ENCODE measurements around the gene ACSS1.

ACSS1 gene

DNA sequence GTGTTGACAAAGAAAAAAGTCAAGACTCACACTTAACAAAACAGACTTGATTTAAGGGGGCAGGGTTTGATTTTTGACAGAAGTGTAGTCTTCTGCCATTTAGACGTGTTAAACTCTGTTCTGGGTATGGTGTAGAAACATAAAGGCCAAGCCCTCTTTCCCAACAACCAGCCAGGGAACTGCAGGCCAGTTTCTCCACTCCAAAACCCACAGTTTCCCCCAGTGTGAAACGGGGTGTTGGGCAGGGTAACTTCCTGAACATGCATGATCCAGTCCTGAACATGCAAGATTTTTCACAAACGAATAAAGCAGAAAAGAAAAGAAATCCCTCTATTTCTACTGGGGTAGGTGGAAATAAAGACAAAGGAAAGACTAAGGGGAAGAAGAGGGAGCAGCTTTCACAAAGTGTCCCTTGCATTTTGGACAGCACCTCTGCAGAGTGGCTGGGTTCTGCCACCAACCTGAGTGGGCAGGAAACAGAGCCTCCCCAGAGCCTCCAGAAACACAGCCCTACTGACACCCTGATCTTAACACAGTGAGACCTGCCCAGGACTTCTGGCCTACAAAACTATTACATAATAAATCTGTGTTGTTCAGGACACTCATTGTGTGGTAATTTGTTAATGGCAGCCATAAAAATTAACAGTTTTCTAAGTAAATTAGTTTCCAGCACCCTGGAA is 72.8 kb downstream of the ACSS1 start:
- POLR2A ChIA-PET: interaction anchor here (0.6 kb wide), 1 partner anchor 433 kb away, joined by 3 read pairs; no protein-coding TSS in a partner anchor
- no peak for DNase-seq (ENCODE audit: extremely low spot score)
- CTCF ChIA-PET: no interaction called here
- TF ChIP-seq SP1 (IDR thresholded peaks at IDR 0.05): no peak
- TF ChIP-seq ZNF384 (IDR thresholded peaks at IDR 0.05): no peak
- TF ChIP-seq FOXA1 (IDR thresholded peaks at IDR 0.05): no peak
- TF ChIP-seq FOXK2 (IDR thresholded peaks at IDR 0.05): no peak
- no peak for TF ChIP-seq SUZ12 (IDR thresholded peaks at IDR 0.05)
- TF ChIP-seq HDGF (IDR thresholded peaks at IDR 0.05; ENCODE audit: borderline replicate concordance): no peak
- TF ChIP-seq TARDBP (IDR thresholded peaks at IDR 0.05): no peak
- no peak for TF ChIP-seq ARNT (IDR thresholded peaks at IDR 0.05)
- TF ChIP-seq LEF1 (IDR thresholded peaks at IDR 0.05; ENCODE audit: borderline replicate concordance): no peak
- TF ChIP-seq, protein P1, sequence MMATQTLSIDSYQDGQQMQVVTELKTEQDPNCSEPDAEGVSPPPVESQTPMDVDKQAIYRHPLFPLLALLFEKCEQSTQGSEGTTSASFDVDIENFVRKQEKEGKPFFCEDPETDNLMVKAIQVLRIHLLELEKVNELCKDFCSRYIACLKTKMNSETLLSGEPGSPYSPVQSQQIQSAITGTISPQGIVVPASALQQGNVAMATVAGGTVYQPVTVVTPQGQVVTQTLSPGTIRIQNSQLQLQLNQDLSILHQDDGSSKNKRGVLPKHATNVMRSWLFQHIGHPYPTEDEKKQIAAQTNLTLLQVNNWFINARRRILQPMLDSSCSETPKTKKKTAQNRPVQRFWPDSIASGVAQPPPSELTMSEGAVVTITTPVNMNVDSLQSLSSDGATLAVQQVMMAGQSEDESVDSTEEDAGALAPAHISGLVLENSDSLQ (IDR thresholded peaks at IDR 0.05): no peak
- TF ChIP-seq FOXM1 (IDR thresholded peaks at IDR 0.05; ENCODE audit: borderline replicate concordance): no peak
- no peak for TF ChIP-seq CTBP1 (IDR thresholded peaks at IDR 0.05; ENCODE audit: borderline replicate concordance)
- TF ChIP-seq NFRKB (IDR thresholded peaks at IDR 0.05): no peak

DNA sequence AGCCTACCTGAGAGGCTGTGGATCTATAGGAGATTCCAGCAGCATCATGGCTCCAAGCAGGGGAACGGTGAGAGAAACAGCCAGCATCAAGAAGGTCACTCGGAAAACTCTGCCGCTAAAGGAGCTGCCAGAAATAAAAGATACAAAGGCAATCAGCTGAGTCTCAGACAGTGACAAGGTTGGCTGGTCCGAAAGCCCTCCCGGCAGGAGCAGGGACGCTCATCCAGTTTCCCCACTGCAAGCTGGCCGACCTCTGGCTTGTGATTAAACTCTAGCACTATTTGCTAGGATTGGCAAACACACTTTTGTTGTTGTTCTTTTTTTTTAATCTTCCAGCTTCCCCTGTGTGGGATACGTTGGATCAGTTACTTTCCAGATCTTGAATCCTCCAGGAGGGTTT is 74.0 kb downstream of the ACSS1 start:
- no peak for TF ChIP-seq TARDBP (IDR thresholded peaks at IDR 0.05)
- no peak for TF ChIP-seq FOXA1 (IDR thresholded peaks at IDR 0.05)
- TF ChIP-seq SUZ12 (IDR thresholded peaks at IDR 0.05): no peak
- TF ChIP-seq CTBP1 (IDR thresholded peaks at IDR 0.05; ENCODE audit: borderline replicate concordance): no peak
- TF ChIP-seq L3MBTL2 (conservative IDR thresholded peaks at IDR 0.05): no peak
- TF ChIP-seq NFRKB (IDR thresholded peaks at IDR 0.05): no peak
- no peak for TF ChIP-seq FOXM1 (IDR thresholded peaks at IDR 0.05; ENCODE audit: borderline replicate concordance)
- TF ChIP-seq BHLHE40 (IDR thresholded peaks at IDR 0.05; ENCODE audit: borderline replicate concordance): no peak
- TF ChIP-seq, protein P1 (IDR thresholded peaks at IDR 0.05): no peak
- no peak for TF ChIP-seq SP1 (IDR thresholded peaks at IDR 0.05)
- no peak for TF ChIP-seq LEF1 (IDR thresholded peaks at IDR 0.05; ENCODE audit: borderline replicate concordance)
- no peak for TF ChIP-seq FOXK2 (IDR thresholded peaks at IDR 0.05)
- TF ChIP-seq ZNF384 (IDR thresholded peaks at IDR 0.05): no peak
- no peak for TF ChIP-seq HDGF (IDR thresholded peaks at IDR 0.05; ENCODE audit: borderline replicate concordance)
- no peak for TF ChIP-seq ELF4 (IDR thresholded peaks at IDR 0.05)
- DNase-seq (ENCODE audit: extremely low spot score): no peak
- ChIA-PET CTCF (no interaction called here), POLR2A (no interaction called here)

DNA sequence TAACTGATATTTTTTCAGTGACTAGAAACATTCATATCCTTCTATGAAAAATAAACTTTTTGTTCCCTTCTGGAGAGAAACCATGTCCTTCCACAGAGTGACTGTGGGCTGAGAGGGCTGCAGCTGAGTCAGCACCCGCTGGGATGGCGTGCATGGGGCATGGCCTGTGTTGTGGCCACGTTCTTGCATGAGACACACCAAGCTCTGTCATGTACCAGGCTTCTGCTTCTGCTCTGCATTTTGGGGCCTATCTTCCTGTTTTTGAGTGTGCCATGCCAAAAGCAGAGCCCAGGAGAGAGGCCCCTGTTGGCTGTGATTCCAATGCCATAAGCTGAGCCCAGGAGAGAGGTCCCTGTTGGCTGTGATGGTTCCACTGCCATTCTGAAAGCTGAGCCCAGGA is 76.1 kb downstream of the ACSS1 start:
- ChIA-PET POLR2A (no interaction called here), CTCF (no interaction called here)
- no peak for TF ChIP-seq FOXK2 (IDR thresholded peaks at IDR 0.05)
- no peak for TF ChIP-seq ELF4 (IDR thresholded peaks at IDR 0.05)
- no peak for TF ChIP-seq L3MBTL2 (conservative IDR thresholded peaks at IDR 0.05)
- TF ChIP-seq FOXM1 (IDR thresholded peaks at IDR 0.05; ENCODE audit: borderline replicate concordance): no peak
- no peak for TF ChIP-seq FOXA1 (IDR thresholded peaks at IDR 0.05)
- TF ChIP-seq ARNT (IDR thresholded peaks at IDR 0.05): no peak
- no peak for TF ChIP-seq LEF1 (IDR thresholded peaks at IDR 0.05; ENCODE audit: borderline replicate concordance)
- no peak for TF ChIP-seq NFRKB (IDR thresholded peaks at IDR 0.05)
- no peak for DNase-seq (ENCODE audit: extremely low spot score)

DNA sequence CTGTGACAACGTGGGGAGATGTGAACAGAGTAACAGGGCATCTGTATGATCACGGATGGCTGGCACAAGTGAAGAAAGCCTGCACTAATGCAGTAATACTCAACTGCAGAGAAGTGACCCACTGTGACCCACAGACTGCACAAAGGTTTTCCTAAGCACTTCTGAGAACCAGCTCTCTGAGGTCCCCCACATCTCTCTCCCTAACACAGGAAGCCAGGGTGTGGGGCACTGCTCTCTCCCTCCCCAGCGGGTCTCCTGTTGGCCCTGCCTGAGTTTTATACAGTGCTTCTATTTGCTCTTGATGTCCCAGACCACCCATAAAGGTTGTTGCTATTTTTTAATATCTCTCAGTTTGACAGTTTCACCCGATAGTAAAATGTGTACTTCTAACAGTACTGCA is 76.7 kb downstream of the ACSS1 start:
- ChIA-PET CTCF (no interaction called here), POLR2A (no interaction called here)
- no peak for DNase-seq (ENCODE audit: extremely low spot score)
- TF ChIP-seq ARNT (IDR thresholded peaks at IDR 0.05): no peak
- no peak for TF ChIP-seq TARDBP (IDR thresholded peaks at IDR 0.05)
- TF ChIP-seq, protein P1 (IDR thresholded peaks at IDR 0.05): no peak
- no peak for TF ChIP-seq ZNF384 (IDR thresholded peaks at IDR 0.05)
- no peak for TF ChIP-seq L3MBTL2 (conservative IDR thresholded peaks at IDR 0.05)
- TF ChIP-seq NFRKB (IDR thresholded peaks at IDR 0.05): no peak

DNA sequence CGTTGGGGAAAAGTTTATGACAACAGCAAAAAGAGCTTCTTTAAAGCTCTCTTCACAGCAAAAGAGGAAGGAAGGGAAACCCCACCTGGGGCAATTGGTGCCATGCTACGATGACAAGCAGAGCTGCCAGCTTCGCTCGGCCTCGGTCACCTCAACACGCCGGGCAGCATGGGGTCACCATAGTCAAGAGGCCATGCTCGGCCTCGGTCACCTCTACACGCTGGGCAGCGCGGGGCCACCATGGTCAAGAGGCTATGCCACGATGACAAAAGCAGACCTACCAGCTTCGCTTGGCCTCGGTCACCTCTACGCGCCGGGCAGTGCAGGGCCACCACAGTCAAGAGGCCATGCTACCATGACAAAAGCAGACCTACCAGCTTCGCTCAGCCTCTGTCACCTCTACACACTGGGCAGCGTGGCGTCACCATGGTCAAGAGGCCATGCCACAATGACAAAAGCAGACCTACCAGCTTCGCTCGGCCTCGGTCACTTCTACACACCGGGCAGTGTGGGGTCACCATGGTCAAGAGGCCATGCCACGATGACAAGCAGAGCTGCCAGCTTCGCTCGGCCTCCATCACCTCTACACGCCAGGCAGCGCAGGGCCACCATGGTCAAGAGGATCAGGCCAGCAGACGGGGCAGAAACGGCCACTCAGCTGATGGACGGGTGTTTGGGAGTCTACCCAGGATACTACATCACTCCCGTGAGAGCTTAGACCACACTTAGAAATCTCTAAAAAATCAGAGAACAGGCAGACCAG is 77.5 kb downstream of the ACSS1 start:
- TF ChIP-seq TARDBP (IDR thresholded peaks at IDR 0.05) (no peak), SUZ12 (IDR thresholded peaks at IDR 0.05) (no peak), FOXK2 (IDR thresholded peaks at IDR 0.05) (no peak), L3MBTL2 (conservative IDR thresholded peaks at IDR 0.05) (no peak), FOXA1 (IDR thresholded peaks at IDR 0.05) (no peak), HDGF (IDR thresholded peaks at IDR 0.05; ENCODE audit: borderline replicate concordance) (no peak), LEF1 (IDR thresholded peaks at IDR 0.05; ENCODE audit: borderline replicate concordance) (no peak), NFRKB (IDR thresholded peaks at IDR 0.05) (no peak), FOXM1 (IDR thresholded peaks at IDR 0.05; ENCODE audit: borderline replicate concordance) (no peak), SP1 (IDR thresholded peaks at IDR 0.05) (no peak), CTBP1 (IDR thresholded peaks at IDR 0.05; ENCODE audit: borderline replicate concordance) (no peak), ARNT (IDR thresholded peaks at IDR 0.05) (no peak), BHLHE40 (IDR thresholded peaks at IDR 0.05; ENCODE audit: borderline replicate concordance) (no peak), ELF4 (IDR thresholded peaks at IDR 0.05) (no peak), ZNF384 (IDR thresholded peaks at IDR 0.05) (no peak)
- TF ChIP-seq, protein P1 (IDR thresholded peaks at IDR 0.05): no peak
- ChIA-PET CTCF (no interaction called here), POLR2A (no interaction called here)
- no peak for DNase-seq (ENCODE audit: extremely low spot score)

Data from HEK293T (cell line).